HG03378 (cell line): ENCODE data around the gene CLBA1.

Experiments
- ATAC-seq: cut with Tn5 transposase; IDR thresholded peaks from one replicate; pipeline ENCODE4 v1.9.1; 2021; ENCODE audit warnings: mild to moderate bottlenecking, moderate library complexity; ENCODE audit not compliant: unreplicated experiment

CLBA1 gene

GRCh38 chr14:104968541-104969401 lies 16.8 kb upstream of the CLBA1 start:
- no peak for ATAC-seq

GRCh38 chr14:104969741-104970230 lies 15.8 kb upstream of the CLBA1 start:
- ATAC-seq = no peak

GRCh38 chr14:104970231-104971068 lies 15.1 kb upstream of the CLBA1 start:
- ATAC-seq = no peak

GRCh38 chr14:104971447-104972240 lies 13.9 kb upstream of the CLBA1 start:
- no peak for ATAC-seq

GRCh38 chr14:104972301-104973134 lies 13.1 kb upstream of the CLBA1 start:
- ATAC-seq = no peak

GRCh38 chr14:104973135-104973384 lies 12.5 kb upstream of the CLBA1 start:
- no peak for ATAC-seq

GRCh38 chr14:104973385-104974145 lies 12.0 kb upstream of the CLBA1 start:
- no peak for ATAC-seq

GRCh38 chr14:104974146-104974541 lies 11.4 kb upstream of the CLBA1 start:
- ATAC-seq = no peak

- no peak for ATAC-seq
These were observed 10.8 kb upstream of the CLBA1 start for GRCh38 chr14:104974665-104975390.

- ATAC-seq = no peak
These were observed 9.9 kb upstream of the CLBA1 start for GRCh38 chr14:104975481-104976197.

- ATAC-seq = no peak
These were observed 9.2 kb upstream of the CLBA1 start for GRCh38 chr14:104976198-104977007.

GRCh38 chr14:104977008-104977680 lies 8.4 kb upstream of the CLBA1 start:
- no peak for ATAC-seq

- ATAC-seq = no peak
These were observed 7.6 kb upstream of the CLBA1 start, which contains the start of gene AHNAK2 for GRCh38 chr14:104977681-104978653. TSS of gene AHNAK2 (minus strand) at chr14:104978374. CDS start at chr14:104978237, 137 bp downstream.

GRCh38 chr14:104978746-104979691 lies 6.6 kb upstream of the CLBA1 start:
- no peak for ATAC-seq
